GM10266 (cell line): ENCODE data around the gene SERPINE1.

ENCODE experiments used
- DNase-seq: peaks from one replicate; pipeline ENCODE4 v3.0.0; 2012; ENCODE audit errors: extremely low spot score
- CTCF ChIP-seq: IDR thresholded peaks from 2 replicates; pipeline ENCODE4 v1.5.1; 2012; ENCODE audit warnings: mild to moderate bottlenecking, low read depth; ENCODE audit not compliant: control insufficient read depth, insufficient read depth; ENCODE audit errors: missing control alignments

The SERPINE1 gene

DNA sequence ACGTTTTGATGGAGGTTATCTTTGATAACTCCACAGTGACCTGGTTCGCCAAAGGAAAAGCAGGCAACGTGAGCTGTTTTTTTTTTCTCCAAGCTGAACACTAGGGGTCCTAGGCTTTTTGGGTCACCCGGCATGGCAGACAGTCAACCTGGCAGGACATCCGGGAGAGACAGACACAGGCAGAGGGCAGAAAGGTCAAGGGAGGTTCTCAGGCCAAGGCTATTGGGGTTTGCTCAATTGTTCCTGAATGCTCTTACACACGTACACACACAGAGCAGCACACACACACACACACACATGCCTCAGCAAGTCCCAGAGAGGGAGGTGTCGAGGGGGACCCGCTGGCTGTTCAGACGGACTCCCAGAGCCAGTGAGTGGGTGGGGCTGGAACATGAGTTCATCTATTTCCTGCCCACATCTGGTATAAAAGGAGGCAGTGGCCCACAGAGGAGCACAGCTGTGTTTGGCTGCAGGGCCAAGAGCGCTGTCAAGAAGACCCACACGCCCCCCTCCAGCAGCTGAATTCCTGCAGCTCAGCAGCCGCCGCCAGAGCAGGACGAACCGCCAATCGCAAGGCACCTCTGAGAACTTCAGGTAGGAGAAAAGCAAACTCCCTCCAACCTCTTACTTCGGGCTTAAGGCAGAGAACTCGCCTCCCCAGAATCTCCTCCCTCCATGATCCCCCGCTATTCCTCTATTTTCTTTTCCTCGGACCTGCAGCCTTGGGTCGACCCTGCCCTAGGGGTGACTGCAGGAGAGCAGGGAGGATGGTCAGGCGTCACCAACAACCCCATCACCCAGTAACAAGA is at the start of gene SERPINE1:
Gene SERPINE1, plus strand, starts transcription at position 454 of the 809 bp plus-strand sequence. CDS start 1,290 bp downstream, outside the sequence.
- TF ChIP-seq CTCF, result no peak
- DNase-seq, result peak; percentile 68

GRCh38 chr7:101077303-101078086 is 49.4 kb upstream of the SERPINE1 start:
- peak; percentile 83 for DNase-seq
- peak; percentile 93 for TF ChIP-seq CTCF

DNA sequence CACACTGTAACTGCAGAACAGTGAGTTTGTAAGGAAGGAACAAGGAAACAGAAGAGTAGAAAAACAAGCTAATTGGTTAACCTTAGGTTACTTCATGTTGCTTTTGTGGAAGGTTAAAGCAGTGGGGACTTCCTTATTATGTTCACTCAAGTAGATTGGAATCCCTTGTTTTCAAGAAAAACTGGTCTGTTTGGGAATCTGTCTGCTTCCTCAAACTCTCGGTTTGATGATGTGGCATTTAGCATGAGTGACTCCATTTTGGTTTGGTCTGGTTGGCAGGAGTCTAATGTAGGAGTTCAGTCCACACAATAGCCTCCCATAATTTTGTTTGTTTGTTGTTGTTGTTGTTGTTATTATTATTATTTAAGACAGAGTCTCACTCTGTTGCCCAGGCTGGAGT is 45.5 kb upstream of the SERPINE1 start:
- DNase-seq, result no peak
- TF ChIP-seq CTCF, result no peak

DNA sequence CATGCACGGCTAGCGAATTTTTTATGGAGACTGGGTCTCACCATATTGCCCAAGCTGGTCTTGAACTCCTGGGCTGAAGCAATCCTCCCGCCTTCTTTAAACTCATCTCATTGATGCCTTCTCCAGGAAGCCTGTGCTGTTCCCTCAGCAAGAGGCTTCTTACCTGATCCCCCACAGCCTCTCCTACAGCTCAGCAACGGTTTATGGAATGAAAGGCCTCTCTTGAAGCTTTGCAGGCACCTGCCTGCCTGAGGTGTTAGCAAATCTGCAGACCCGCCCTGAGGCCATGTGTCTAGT is 42.1 kb upstream of the SERPINE1 start:
- no peak for TF ChIP-seq CTCF
- no peak for DNase-seq

GRCh38 chr7:101085162-101085964 is 41.5 kb upstream of the SERPINE1 start, which contains the start of gene TRIM56:
TSS of gene TRIM56 (plus strand) at chr7:101085481. CDS start at chr7:101087313, 1,832 bp downstream.
- no peak for TF ChIP-seq CTCF
- DNase-seq, result peak; percentile 94

GRCh38 chr7:101087334-101088068 is 39.4 kb upstream of the SERPINE1 start:
- TF ChIP-seq CTCF, result no peak
- DNase-seq, result no peak
